HUES48 (cell line): ENCODE measurements around the gene PELI2.

Source experiments
- H3K27ac ChIP-seq: one replicate; pipeline ENCODE4 v1.7.0; 2013; ENCODE audit warnings: low read depth, low read length, inconsistent platforms
- H3K27me3 ChIP-seq: 2 replicates; pipeline ENCODE4 v1.6.1; 2013; ENCODE audit warnings: mild to moderate bottlenecking, low read length; ENCODE audit not compliant: control insufficient read depth, insufficient read depth
- H3K36me3 ChIP-seq: 2 replicates; pipeline ENCODE4 v1.6.1; 2013; ENCODE audit warnings: low read length; ENCODE audit not compliant: control insufficient read depth, insufficient read depth
- H3K4me1 ChIP-seq: 2 replicates; pipeline ENCODE4 v1.6.1; 2013; ENCODE audit warnings: mild to moderate bottlenecking, low read length; ENCODE audit not compliant: control insufficient read depth, insufficient read depth
- H3K4me3 ChIP-seq: 2 replicates; pipeline ENCODE4 v1.5.1; 2013; ENCODE audit warnings: mild to moderate bottlenecking, low read depth, low read length
- H3K9ac ChIP-seq: 2 replicates; pipeline ENCODE4 v1.6.1; 2013; ENCODE audit warnings: mild to moderate bottlenecking, low read depth, low read length, moderate library complexity
- H3K9me3 ChIP-seq: 2 replicates; pipeline ENCODE4 v1.6.1; 2013; ENCODE audit warnings: low read length; ENCODE audit not compliant: control insufficient read depth, insufficient read depth

PELI2 gene

GRCh38 chr14:56120091-56120691 lies 2.0 kb downstream of the PELI2 start:
- no peaks in the 10 kb centered on the region for H3K36me3 ChIP-seq
- H3K4me3 ChIP-seq, result peak overlapping the region; percentile 83
- no peak overlapping the region for H3K9ac ChIP-seq
- peaks cover 22% of the 10 kb centered on the region for H3K27me3 ChIP-seq
- H3K4me1 ChIP-seq, result peaks cover 19% of the 10 kb centered on the region
- H3K27ac ChIP-seq, result no peak overlapping the region
- no peaks in the 10 kb centered on the region for H3K9me3 ChIP-seq

- Histone ChIP-seq H3K9me3 (no peaks in the 10 kb centered on the region), H3K4me3 (no peak overlapping the region), H3K36me3 (no peaks in the 10 kb centered on the region), H3K27ac (no peak overlapping the region), H3K27me3 (peaks cover 22% of the 10 kb centered on the region), H3K9ac (no peak overlapping the region), H3K4me1 (peaks cover 14% of the 10 kb centered on the region)
Observed at GRCh38 chr14:56121816-56122215, 3.6 kb downstream of the PELI2 start.

DNA sequence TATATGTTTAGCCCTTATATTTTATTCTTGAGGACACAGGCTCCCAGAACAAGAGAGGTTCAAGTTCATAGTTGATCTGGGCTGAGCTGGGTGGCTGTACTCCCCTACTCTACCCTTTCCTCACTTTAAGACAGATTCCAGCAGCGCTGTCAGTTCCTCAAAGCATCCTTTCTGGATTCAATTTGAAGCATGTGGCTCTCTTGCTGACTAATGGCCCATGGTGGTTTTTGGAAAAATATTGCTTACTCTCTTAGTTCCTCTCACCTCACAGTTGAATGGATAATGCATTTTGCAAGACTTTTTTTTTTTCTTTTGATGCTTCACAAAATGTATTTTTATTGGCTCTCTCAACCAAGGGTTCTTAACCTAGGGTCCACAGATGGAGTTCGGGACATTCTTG lies 4.1 kb downstream of the PELI2 start:
- H3K9me3 ChIP-seq, result no peaks in the 10 kb centered on the region
- peaks cover 14% of the 10 kb centered on the region for H3K4me1 ChIP-seq
- H3K36me3 ChIP-seq, result no peaks in the 10 kb centered on the region
- H3K9ac ChIP-seq, result no peak overlapping the region
- H3K27me3 ChIP-seq, result peaks cover 22% of the 10 kb centered on the region
- H3K27ac ChIP-seq, result no peak overlapping the region
- H3K4me3 ChIP-seq, result no peak overlapping the region

DNA sequence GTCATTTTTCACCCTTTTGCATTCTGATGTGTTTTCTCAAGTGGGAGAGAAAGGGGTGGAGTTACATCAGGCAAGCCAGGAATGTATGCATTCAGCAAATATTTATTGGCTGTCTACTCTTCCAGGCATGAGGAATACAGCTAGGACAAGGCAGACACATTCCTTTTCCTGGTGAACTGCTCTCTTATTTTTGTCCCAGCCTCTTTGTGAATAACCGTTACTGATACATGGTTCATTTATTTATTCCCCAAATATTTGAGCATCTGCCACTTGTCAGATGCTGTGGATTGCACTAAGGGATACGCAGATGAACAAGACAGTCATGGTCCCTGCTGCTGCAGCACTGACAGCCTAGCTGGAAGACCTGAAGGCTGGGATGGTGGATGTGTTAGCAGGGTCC lies 6.1 kb downstream of the PELI2 start:
- H3K9me3 ChIP-seq, result no peaks in the 10 kb centered on the region
- peaks cover 22% of the 10 kb centered on the region for H3K27me3 ChIP-seq
- no peaks in the 10 kb centered on the region for H3K36me3 ChIP-seq
- H3K9ac ChIP-seq, result no peak overlapping the region
- no peak overlapping the region for H3K4me3 ChIP-seq
- H3K27ac ChIP-seq, result no peak overlapping the region
- H3K4me1 ChIP-seq, result peaks cover 28% of the 10 kb centered on the region

DNA sequence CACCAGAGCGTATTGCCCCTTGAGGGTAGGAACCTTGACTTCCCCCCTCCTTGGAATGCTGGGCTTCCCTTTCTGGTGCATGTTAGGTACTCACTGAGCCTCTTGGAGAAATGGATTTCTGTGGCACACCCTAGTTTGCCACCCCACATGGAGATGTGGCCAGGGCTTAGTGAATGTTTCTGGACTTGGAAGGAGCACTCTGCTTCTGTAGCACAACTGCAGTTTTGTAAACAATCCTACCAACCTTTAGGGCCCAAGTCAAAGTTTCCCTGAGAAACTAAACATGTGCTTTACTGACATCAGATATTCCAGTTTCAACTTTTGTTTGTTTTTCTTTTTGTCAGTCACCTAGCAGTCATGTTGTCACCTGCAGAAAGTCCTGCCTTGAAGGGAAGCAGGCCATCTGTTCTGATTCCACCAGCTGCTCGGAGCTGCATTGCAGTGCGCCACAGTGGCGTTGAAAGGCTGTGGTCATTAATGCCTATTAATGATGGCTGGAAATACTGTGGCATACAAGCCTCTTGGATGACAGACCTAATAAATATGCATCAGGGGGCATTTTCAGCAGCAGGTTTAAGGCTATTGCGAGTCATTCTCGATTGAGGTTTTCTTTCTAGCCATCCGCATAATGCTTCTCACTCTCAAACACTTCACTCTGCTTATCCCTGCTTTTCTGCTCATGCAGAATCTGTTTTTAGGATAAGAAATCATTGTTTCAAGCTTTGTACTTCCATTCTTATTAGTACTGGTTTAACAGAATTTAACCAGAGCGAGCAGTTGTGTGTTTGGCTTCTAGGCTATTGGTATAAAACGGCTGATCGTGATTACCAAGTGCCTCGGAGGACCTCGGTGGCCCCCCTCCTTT lies 7.8 kb downstream of the PELI2 start:
- Histone ChIP-seq H3K27me3 (peaks cover 9% of the 10 kb centered on the region), H3K27ac (no peak overlapping the region), H3K9ac (no peak overlapping the region), H3K36me3 (no peaks in the 10 kb centered on the region), H3K4me1 (peaks cover 33% of the 10 kb centered on the region), H3K9me3 (no peaks in the 10 kb centered on the region), H3K4me3 (no peak overlapping the region)

GRCh38 chr14:56126637-56126913 lies 8.4 kb downstream of the PELI2 start:
- H3K27me3 ChIP-seq, result peaks cover 3% of the 10 kb centered on the region; the same call in 1 of the 2 replicates
- H3K4me1 ChIP-seq, result peaks cover 35% of the 10 kb centered on the region
- no peak overlapping the region for H3K9ac ChIP-seq

DNA sequence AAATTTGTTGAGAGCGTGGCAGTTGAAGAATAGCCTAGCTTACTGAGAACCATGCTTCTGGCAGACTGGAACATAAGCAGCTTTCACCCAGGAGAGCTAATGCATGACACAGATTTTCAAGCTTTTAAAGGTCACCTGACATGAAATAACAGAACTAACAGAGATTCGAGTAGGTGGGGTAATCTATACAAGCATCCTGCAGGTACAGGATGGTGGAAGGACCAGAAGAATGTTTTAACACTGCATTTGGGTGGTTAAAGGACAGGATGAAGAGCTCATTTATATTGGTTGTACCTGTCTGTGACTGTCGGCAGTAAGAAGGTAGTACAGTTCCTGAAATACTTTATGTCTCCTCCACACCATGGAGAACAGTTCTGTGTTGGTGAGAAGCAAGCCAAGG lies 8.9 kb downstream of the PELI2 start:
- Histone ChIP-seq H3K4me3 (no peak overlapping the region), H3K36me3 (no peaks in the 10 kb centered on the region), H3K9ac (no peak overlapping the region), H3K27ac (no peak overlapping the region), H3K4me1 (peaks cover 39% of the 10 kb centered on the region), H3K27me3 (no peaks in the 10 kb centered on the region), H3K9me3 (no peaks in the 10 kb centered on the region)

More at GRCh38 chr14:56126637-56126913, 8.4 kb downstream of the PELI2 start:
- no peaks in the 10 kb centered on the region for H3K9me3 ChIP-seq
- H3K27ac ChIP-seq, result no peak overlapping the region
- H3K36me3 ChIP-seq, result no peaks in the 10 kb centered on the region
- no peak overlapping the region for H3K4me3 ChIP-seq

GRCh38 chr14:56129092-56129491 lies 10.9 kb downstream of the PELI2 start:
- no peak overlapping the region for H3K9ac ChIP-seq

GRCh38 chr14:56129933-56130332 lies 11.7 kb downstream of the PELI2 start:
- Histone ChIP-seq H3K9me3 (no peaks in the 10 kb centered on the region), H3K36me3 (no peaks in the 10 kb centered on the region), H3K9ac (no peak overlapping the region), H3K4me1 (peaks cover 60% of the 10 kb centered on the region), H3K27me3 (no peaks in the 10 kb centered on the region), H3K27ac (no peak overlapping the region), H3K4me3 (no peak overlapping the region)

More at GRCh38 chr14:56129092-56129491, 10.9 kb downstream of the PELI2 start:
- Histone ChIP-seq H3K4me1 (peaks cover 55% of the 10 kb centered on the region), H3K27ac (peak overlapping the region; percentile 37), H3K27me3 (no peaks in the 10 kb centered on the region), H3K36me3 (no peaks in the 10 kb centered on the region), H3K9me3 (no peaks in the 10 kb centered on the region), H3K4me3 (no peak overlapping the region)

- Histone ChIP-seq H3K9ac (no peak overlapping the region), H3K4me1 (peaks cover 60% of the 10 kb centered on the region), H3K9me3 (no peaks in the 10 kb centered on the region), H3K4me3 (no peak overlapping the region), H3K27me3 (no peaks in the 10 kb centered on the region), H3K27ac (no peak overlapping the region), H3K36me3 (no peaks in the 10 kb centered on the region)
Observed at GRCh38 chr14:56131004-56131864, 13.0 kb downstream of the PELI2 start.
